ENCODE measurements around the gene DGKH.

Gene DGKH

DNA sequence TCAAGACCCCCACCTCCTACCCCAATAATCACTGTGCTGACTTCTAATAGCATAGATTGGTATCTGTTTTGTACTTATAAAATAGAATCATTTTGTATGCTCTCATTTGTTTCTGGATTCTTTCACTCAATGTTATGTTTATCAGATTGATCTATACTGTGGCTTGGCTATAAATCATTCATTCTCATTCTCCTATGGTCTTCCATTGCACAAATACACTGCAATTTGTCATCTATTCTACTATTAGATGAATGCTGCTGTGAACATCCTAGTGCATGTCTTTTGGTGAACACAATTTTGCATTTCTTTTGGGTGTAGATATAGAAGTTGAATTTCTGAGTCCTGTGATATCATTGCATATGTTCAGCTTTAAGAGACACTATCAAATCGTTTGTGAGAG, 128.7 kb downstream of the DGKH start:
- no peak for DNase-seq (ENCODE audit: low read depth)
- TF ChIP-seq, protein P1, sequence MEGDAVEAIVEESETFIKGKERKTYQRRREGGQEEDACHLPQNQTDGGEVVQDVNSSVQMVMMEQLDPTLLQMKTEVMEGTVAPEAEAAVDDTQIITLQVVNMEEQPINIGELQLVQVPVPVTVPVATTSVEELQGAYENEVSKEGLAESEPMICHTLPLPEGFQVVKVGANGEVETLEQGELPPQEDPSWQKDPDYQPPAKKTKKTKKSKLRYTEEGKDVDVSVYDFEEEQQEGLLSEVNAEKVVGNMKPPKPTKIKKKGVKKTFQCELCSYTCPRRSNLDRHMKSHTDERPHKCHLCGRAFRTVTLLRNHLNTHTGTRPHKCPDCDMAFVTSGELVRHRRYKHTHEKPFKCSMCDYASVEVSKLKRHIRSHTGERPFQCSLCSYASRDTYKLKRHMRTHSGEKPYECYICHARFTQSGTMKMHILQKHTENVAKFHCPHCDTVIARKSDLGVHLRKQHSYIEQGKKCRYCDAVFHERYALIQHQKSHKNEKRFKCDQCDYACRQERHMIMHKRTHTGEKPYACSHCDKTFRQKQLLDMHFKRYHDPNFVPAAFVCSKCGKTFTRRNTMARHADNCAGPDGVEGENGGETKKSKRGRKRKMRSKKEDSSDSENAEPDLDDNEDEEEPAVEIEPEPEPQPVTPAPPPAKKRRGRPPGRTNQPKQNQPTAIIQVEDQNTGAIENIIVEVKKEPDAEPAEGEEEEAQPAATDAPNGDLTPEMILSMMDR (conservative IDR thresholded peaks at IDR 0.05; ENCODE audit: low read depth, low read length): no peak
- no peak overlapping the region for H3K4me3 ChIP-seq (ENCODE audit: low read depth, low read length)

DNA sequence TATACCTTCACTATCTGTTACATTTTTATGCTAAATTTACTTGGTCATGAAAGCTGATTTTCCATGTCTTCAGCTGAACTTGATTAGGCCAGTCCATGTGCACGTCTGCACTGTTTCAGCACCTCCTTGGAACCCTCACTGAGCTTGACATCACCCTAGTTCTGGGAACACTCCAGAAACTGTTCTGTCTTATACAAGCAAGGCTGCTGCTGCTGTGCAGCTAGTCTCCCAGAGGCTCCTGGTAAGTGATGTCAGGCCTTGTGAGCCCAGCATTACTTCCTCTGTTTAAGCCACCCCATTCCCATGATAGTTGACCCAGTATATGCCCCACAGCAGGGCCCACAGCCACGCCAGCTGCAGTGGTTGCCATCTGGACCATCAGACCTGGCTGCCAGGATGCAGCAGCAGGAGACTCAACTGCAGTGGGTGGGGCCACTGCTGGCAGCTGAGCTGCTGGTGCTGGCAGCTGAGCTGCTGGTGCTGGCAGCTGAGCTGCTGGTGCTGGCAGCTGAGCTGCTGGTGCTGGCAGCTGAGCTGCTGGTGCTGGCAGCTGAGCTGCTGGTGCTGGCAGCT, 133.0 kb downstream of the DGKH start:
- no peak overlapping the region for H3K4me3 ChIP-seq (ENCODE audit: low read depth, low read length)
- TF ChIP-seq, protein P1 (conservative IDR thresholded peaks at IDR 0.05; ENCODE audit: low read depth, low read length): no peak
- peak; percentile 41 for DNase-seq (ENCODE audit: low read depth)

GRCh38 chr13:42189061-42189460, 140.6 kb downstream of the DGKH start:
- no peak for DNase-seq (ENCODE audit: low read depth)
- TF ChIP-seq, protein P1 (conservative IDR thresholded peaks at IDR 0.05; ENCODE audit: low read depth, low read length): no peak
- no peak overlapping the region for H3K4me3 ChIP-seq (ENCODE audit: low read depth, low read length)

- H3K4me3 ChIP-seq (ENCODE audit: low read depth, low read length): no peak overlapping the region
- TF ChIP-seq, protein P1 (conservative IDR thresholded peaks at IDR 0.05; ENCODE audit: low read depth, low read length): no peak
- DNase-seq (ENCODE audit: low read depth): no peak
These were observed 142.1 kb downstream of the DGKH start for GRCh38 chr13:42190529-42190928.

DNA sequence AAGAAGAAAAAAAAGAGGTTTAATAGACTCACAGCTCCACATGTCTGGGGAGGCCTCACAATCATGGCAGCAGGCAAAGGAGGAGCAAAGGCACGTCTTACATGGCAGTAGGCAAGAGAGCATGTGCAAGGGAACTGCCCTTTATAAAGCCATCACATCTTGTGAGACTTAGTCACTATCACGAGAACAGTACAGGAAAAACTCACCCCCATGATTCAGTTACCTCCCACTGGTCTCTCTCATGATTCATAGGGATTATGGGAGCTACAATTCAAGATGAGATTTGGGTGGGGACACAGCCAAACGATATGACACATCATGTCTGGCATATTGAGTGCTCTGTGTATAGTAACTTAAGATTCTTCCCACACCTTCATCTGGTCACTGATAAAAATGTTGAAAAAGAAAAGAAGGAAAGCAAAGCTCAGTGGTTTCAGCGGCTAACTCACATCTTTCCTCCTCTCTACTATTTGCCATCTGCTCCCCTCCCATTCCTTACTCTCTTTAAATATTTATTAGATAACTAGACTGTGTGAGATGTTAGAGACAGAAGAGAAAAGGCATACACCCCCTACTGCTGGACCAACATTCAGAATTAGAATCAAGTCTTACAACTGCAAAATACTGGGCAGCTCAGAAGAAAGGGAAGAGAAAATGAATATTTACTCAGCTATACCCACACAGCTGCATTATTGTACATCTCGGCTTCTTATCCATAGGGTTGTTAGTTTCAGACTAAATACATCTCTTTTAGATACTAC, 163.4 kb downstream of the DGKH start:
- TF ChIP-seq, protein P1 (conservative IDR thresholded peaks at IDR 0.05; ENCODE audit: low read depth, low read length): no peak
- H3K4me3 ChIP-seq (ENCODE audit: low read depth, low read length): no peak overlapping the region
- no peak for DNase-seq (ENCODE audit: low read depth)

DNA sequence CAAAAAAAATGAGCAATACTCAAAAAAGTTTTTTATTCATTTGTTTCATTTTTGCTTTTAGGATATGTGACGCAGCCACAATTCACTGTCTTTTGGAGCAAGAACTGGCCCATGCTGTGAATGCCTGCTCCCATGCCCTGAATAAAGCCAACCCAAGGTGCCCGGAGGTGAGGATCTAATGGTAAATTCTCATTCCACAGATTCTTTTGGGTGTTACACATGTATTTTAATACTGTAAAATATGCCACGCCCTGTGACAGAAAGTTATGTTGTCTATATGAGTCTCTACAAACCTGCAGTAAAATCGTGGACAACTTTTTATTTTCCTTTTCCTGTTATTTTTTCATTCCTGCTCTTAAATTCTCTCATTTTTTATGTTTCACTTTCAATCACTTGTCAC, 166.0 kb downstream of the DGKH start:
- TF ChIP-seq, protein P1 (conservative IDR thresholded peaks at IDR 0.05; ENCODE audit: low read depth, low read length): no peak
- DNase-seq (ENCODE audit: low read depth): no peak
- no peak overlapping the region for H3K4me3 ChIP-seq (ENCODE audit: low read depth, low read length)

Measured in choroid plexus epithelial cell (primary cell).